HUES64 (cell line): ENCODE measurements around the gene MYBPC1.
"Not testable (repeated sequence)": the region's sequence is repeated elsewhere in the genome, so short reads cannot be mapped to it uniquely, and the experiment has no call there.

Experiments used
- H3K27ac ChIP-seq: 2 replicates; pipeline ENCODE4 v1.7.0; 2013; ENCODE audit warnings: low read depth, low read length, inconsistent platforms
- H3K27me3 ChIP-seq: 2 replicates; pipeline ENCODE4 v1.6.1; 2013; ENCODE audit warnings: mild to moderate bottlenecking, low read length; ENCODE audit not compliant: insufficient read depth
- H3K36me3 ChIP-seq: 2 replicates; pipeline ENCODE4 v1.6.1; 2013; ENCODE audit warnings: mild to moderate bottlenecking, low read length; ENCODE audit not compliant: insufficient read depth
- H3K4me1 ChIP-seq: 2 replicates; pipeline ENCODE4 v1.6.1; 2013; ENCODE audit warnings: mild to moderate bottlenecking, low read length, moderate library complexity; ENCODE audit not compliant: insufficient read depth
- H3K4me3 ChIP-seq: 2 replicates; pipeline ENCODE4 v1.5.1; 2013; ENCODE audit warnings: mild to moderate bottlenecking, low read length, moderate library complexity
- H3K9ac ChIP-seq: 2 replicates; pipeline ENCODE4 v1.6.1; 2013; ENCODE audit warnings: mild to moderate bottlenecking, low read depth, low read length
- H3K9me3 ChIP-seq: 2 replicates; pipeline ENCODE4 v1.6.1; 2013; ENCODE audit warnings: low read depth, low read length; ENCODE audit not compliant: insufficient read depth
- WGBS: fragments of 150-250, 120-280 bp; methylation state at CpG from one replicate; pipeline ENCODE4 v1.1.7; 2013; ENCODE audit warnings: missing lambda C conversion rate; 5-methylcytosine and 5-hydroxymethylcytosine counted together

MYBPC1 gene

GRCh38 chr12:101655393-101655792 is 60.6 kb downstream of the MYBPC1 start:
- Histone ChIP-seq H3K9me3 (no peaks in the 10 kb centered on the region), H3K27me3 (no peaks in the 10 kb centered on the region), H3K4me3 (no peak overlapping the region), H3K4me1 (no peaks in the 10 kb centered on the region), H3K36me3 (no peaks in the 10 kb centered on the region), H3K27ac (no peak overlapping the region), H3K9ac (no peak overlapping the region)
- 53% methylated on average over 2 of the region's 2 CpGs for WGBS

- H3K9me3 ChIP-seq, H3K27ac ChIP-seq, H3K36me3 ChIP-seq, H3K4me3 ChIP-seq, H3K27me3 ChIP-seq, H3K9ac ChIP-seq: not testable (repeated sequence)
- 100% methylated on average over 2 of the region's 2 CpGs for WGBS
- H3K4me1 ChIP-seq: peaks cover 16% of the 10 kb centered on the region
Measured at GRCh38 chr12:101660662-101661061, 65.9 kb downstream of the MYBPC1 start.

DNA sequence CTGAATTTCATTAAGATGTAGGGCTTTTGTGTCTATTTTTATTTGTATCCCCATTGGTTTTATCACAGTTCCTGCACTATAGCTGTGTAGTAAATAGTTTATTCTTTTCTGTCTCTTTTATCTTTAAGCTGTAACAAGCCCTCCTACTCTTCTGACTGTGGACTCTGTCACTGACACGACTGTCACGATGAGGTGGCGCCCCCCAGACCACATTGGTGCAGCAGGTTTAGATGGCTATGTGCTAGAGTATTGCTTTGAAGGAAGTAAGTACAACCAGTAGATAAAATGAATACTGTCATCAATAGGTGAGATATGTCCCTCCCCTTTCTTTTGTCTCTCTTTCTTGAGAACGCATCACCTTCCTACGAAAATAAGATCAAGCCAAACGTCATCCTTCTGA is 68.5 kb downstream of the MYBPC1 start:
- H3K4me3 ChIP-seq: no peak overlapping the region

DNA sequence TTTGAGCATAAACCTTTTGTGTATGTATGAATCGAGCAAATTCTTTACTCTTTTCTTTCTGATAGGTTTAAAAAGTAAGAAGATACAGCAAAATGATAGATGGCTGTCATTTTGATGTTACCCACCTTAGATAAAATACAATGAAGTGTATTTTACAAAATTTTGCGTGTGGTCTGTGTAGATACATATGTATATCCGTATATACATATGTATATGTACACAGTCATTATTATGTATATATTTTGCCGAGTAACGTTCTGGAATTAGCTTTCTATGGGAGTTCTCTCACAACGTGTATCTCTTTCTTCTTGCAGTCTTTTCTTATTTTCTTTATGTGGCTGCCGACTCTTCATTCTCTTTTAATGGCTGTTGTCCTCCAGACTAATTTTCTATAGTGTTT is 70.2 kb downstream of the MYBPC1 start:
- no peak overlapping the region for H3K9ac ChIP-seq
- H3K4me3 ChIP-seq: no peak overlapping the region
- no peak overlapping the region for H3K27ac ChIP-seq
- peaks cover 18% of the 10 kb centered on the region for H3K4me1 ChIP-seq
- no peaks in the 10 kb centered on the region for H3K9me3 ChIP-seq
- H3K36me3 ChIP-seq: no peaks in the 10 kb centered on the region
- no peaks in the 10 kb centered on the region for H3K27me3 ChIP-seq
- 74% methylated on average over 4 of the region's 7 CpGs for WGBS

More for the DNA sequence above, 68.5 kb downstream of the MYBPC1 start:
- Histone ChIP-seq H3K4me1 (peaks cover 18% of the 10 kb centered on the region), H3K27ac (no peak overlapping the region), H3K27me3 (no peaks in the 10 kb centered on the region), H3K9ac (no peak overlapping the region), H3K36me3 (no peaks in the 10 kb centered on the region), H3K9me3 (no peaks in the 10 kb centered on the region)
- WGBS: 83% methylated on average over 6 of the region's 6 CpGs

DNA sequence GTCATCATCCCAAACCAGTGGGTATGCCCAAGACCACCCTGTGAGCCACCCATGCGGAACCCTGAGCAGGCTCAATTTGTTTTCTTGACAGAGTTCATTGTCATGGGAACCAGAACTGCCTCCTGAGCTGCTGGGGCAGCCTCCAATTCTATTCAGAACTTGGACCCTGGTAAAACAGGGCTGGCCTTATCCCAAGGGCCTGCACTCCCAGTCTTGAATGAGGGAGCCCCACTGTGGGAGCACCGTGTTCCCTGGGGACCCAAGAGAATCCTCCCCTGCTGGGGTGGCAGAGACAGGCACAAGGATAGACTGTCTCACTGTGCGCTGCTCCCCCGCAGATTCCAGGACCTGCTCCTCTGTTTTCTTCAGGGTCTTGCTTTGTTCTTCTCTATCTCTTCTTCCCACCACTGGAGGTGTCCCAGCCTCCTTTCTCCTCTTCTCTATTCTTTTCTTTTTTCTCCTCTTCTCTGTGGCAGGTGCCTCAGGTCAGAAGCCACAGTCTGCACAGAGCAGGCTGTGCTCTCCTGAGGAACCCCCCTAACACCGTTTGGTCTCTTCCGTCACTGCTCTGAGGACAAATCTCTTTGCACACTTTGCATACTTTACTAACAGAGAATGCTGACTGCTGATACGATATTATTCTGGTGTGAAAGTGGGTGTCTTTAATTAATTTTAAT is 71.4 kb downstream of the MYBPC1 start:
- Histone ChIP-seq H3K4me3 (no peak overlapping the region), H3K27me3 (no peaks in the 10 kb centered on the region), H3K27ac (no peak overlapping the region), H3K4me1 (peaks cover 18% of the 10 kb centered on the region), H3K9me3 (no peaks in the 10 kb centered on the region), H3K9ac (no peak overlapping the region), H3K36me3 (no peaks in the 10 kb centered on the region)
- whole genome bisulfite sequencing: 87% methylated on average over 7 of the region's 7 CpGs

GRCh38 chr12:101667591-101667990 is 72.8 kb downstream of the MYBPC1 start:
- H3K4me3 ChIP-seq: no peak overlapping the region
- no peaks in the 10 kb centered on the region for H3K9me3 ChIP-seq
- peaks cover 18% of the 10 kb centered on the region for H3K4me1 ChIP-seq
- no peaks in the 10 kb centered on the region for H3K36me3 ChIP-seq
- 92% methylated on average over 5 of the region's 5 CpGs for WGBS
- no peak overlapping the region for H3K9ac ChIP-seq
- H3K27me3 ChIP-seq: no peaks in the 10 kb centered on the region
- H3K27ac ChIP-seq: no peak overlapping the region

DNA sequence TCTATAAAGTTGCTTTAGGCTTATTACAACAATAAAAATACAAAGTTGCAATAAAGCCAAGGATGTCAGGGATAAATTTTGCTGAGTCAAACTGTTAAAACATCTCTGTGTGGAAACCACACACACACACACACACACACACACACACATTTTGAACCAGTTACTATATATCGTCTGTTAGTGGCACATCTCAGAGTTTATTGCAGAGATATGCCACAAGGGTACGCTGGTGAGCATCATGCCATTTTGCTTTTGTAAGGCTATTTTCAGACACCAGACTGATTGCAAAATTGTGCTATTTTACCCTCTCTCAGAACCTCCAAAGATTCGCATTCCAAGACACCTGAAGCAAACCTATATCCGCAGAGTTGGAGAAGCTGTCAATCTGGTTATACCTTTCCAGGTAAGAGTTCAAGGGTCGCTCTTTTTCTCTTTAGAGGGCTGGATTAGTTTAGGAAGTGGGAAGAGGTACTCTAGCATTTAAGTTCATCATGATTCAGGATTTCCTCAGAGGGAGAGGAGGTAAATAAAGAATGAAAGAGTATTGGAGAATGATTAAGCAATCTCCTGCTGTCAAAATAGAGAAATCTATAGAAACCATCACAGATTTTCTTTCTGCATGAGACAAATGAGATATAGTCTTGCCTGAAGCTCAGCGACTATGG is 75.4 kb downstream of the MYBPC1 start:
- no peak overlapping the region for H3K4me3 ChIP-seq
- no peaks in the 10 kb centered on the region for H3K9me3 ChIP-seq
- 78% methylated on average over 6 of the region's 6 CpGs for WGBS
- peaks cover 7% of the 10 kb centered on the region; the same call in 1 of the 2 replicates for H3K4me1 ChIP-seq
- H3K27me3 ChIP-seq: no peaks in the 10 kb centered on the region
- no peak overlapping the region for H3K27ac ChIP-seq
- H3K36me3 ChIP-seq: no peaks in the 10 kb centered on the region
- H3K9ac ChIP-seq: no peak overlapping the region

GRCh38 chr12:101671157-101671791 is 76.5 kb downstream of the MYBPC1 start:
- Histone ChIP-seq H3K36me3 (no peaks in the 10 kb centered on the region), H3K4me3 (no peak overlapping the region), H3K4me1 (no peaks in the 10 kb centered on the region), H3K27me3 (no peaks in the 10 kb centered on the region), H3K27ac (no peak overlapping the region), H3K9me3 (no peaks in the 10 kb centered on the region), H3K9ac (no peak overlapping the region)
- 93% methylated on average over 6 of the region's 6 CpGs for WGBS

- no peaks in the 10 kb centered on the region for H3K9me3 ChIP-seq
- no peak overlapping the region for H3K27ac ChIP-seq
- 96% methylated on average over 4 of the region's 4 CpGs for WGBS
- H3K9ac ChIP-seq: no peak overlapping the region
- H3K4me1 ChIP-seq: no peaks in the 10 kb centered on the region
- H3K4me3 ChIP-seq: no peak overlapping the region
- no peaks in the 10 kb centered on the region for H3K27me3 ChIP-seq
- H3K36me3 ChIP-seq: no peaks in the 10 kb centered on the region
Measured at GRCh38 chr12:101671833-101672232, 77.1 kb downstream of the MYBPC1 start.

DNA sequence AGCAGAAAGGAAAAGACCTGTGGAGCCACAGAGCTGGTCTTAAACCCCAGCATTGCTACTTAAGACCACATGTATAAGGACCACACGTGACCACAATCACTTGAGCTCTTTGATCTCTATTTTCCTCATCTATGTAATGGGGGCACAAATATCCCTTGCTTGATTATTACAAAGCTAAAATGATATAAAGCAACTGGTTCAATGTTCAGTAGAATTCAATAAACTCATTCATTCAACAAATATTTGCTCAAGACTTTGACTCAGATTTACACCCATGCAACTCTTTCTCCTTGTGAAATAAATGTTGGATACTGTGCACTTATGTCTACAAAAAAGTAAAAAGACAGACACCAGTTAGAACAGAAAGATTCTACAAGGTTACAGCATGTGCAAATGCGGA is 80.8 kb downstream of the MYBPC1 start:
- no peaks in the 10 kb centered on the region for H3K4me1 ChIP-seq
- H3K9me3 ChIP-seq: no peaks in the 10 kb centered on the region
- no peak overlapping the region for H3K4me3 ChIP-seq
- H3K27ac ChIP-seq: no peak overlapping the region
- no peak overlapping the region for H3K9ac ChIP-seq
- no peaks in the 10 kb centered on the region for H3K27me3 ChIP-seq
- no peaks in the 10 kb centered on the region for H3K36me3 ChIP-seq
- WGBS: 98% methylated on average over 2 of the region's 2 CpGs

DNA sequence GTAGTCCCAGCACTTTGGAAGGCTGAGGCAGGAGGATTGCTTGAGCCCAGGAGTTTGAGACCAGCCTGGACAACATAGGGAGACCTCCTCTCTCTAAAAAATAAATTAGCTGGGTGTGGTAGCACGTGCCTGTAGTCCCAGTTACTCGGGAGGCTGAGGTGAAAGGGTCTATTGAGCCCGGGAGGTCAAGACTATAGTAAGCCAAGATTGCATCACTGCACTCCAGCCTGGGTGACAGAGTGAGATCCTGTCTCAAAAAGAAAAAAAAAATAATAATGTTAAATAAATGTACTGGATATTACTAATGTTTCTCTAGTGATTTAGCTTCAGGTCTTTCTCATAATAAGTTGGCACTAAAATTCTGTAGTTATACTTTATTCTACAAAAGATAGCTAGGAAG is 81.7 kb downstream of the MYBPC1 start:
- H3K9me3 ChIP-seq, H3K27ac ChIP-seq, H3K36me3 ChIP-seq, H3K9ac ChIP-seq, H3K4me3 ChIP-seq, H3K27me3 ChIP-seq, H3K4me1 ChIP-seq: not testable (repeated sequence)
- WGBS: 86% methylated on average over 3 of the region's 3 CpGs
